Activated naive CD4-positive, alpha-beta T cell treated with anti-CD3 and anti-CD28 coated beads, Interleukin-2, amount 50 U/mL, for 72 hours (primary cell): ENCODE data around the gene TSPAN7. TPM values are rescaled to one million over a fixed set of nuclear protein-coding genes. Genes with fewer than 3 reads are reported as not detected.

ENCODE experiments used
- ATAC-seq, 2 donors: fragments of 150-1000 bp; cut with Tn5 transposase; 2 replicates each; pipeline ENCODE4 v1.10.0; 2021; ENCODE audit warnings: mild to moderate bottlenecking in 2 of 2, moderate library complexity in 2 of 2
- DNase-seq, 2 donors: peaks; one replicate each; pipeline ENCODE4 v3.0.0; 2021 to 2022; ENCODE audit warnings: low spot score in 2 of 2
- H3K27ac Mint-ChIP-seq, 2 donors: one replicate each; pipeline ENCODE4 v1.8.0; 2022; ENCODE audit warnings: mild to moderate bottlenecking in 2 of 2, mixed read lengths in 2 of 2
- H3K36me3 Mint-ChIP-seq, 2 donors: one replicate each; pipeline ENCODE4 v1.8.0; 2022; ENCODE audit warnings: mixed read lengths in 2 of 2
- H3K9me3 Mint-ChIP-seq, 2 donors: one replicate each; pipeline ENCODE4 v1.8.0; 2022; ENCODE audit warnings: mixed read lengths in 2 of 2
- total RNA-seq, 2 donors: library from RNA; stranded (reverse); gene quantifications; one replicate each; pipeline ENCODE4 v1.2.3, GENCODE V29; 2022

Gene TSPAN7
- total RNA-seq, 2 donors from 2014 or later, result 0.93 to 3.2 TPM

DNA sequence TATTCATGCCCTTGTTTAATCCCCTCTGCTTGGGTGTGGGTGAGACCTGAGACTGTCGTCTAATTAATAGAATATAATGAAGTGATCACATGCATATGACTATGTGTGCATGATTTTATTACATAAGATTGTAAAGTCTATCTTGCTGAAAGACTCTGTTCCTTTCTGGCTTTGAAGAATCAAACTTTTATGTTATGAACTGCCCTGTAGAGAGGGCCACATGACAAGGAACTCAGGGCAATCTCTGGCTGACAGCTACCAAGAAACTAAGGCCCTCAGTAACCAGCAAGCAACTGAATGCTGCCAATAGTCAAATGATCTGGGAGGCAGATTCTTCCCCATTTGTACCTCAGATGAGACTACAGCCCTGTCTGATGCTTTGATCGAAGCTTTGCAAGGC lies 13.5 kb downstream of the TSPAN7 start:
- ATAC-seq (no peak), DNase-seq (no peak)
- no peak overlapping the region for H3K27ac Mint-ChIP-seq
- H3K36me3 Mint-ChIP-seq, result no peaks in the 10 kb centered on the region
- H3K9me3 Mint-ChIP-seq, result no peaks in the 10 kb centered on the region

DNA sequence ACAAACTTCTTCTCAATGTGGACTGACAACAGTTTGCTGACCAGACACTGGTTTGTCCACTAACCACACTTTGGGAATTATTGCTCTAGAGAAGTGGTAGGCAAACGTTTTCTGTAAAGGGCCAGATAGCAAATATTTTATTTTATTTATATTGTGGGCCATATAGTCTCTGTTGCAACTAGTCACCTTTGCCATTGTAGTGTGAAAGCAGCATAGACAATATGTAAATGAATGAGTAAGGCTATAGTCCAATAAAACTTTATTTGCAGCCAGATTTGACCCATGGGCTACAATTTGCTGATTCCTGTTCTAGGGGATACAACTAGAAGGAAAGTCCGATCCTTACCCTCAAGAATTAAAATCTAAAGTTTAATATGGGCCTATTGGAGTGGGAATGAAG lies 14.5 kb downstream of the TSPAN7 start:
- DNase-seq (no peak), ATAC-seq (no peak)
- Mint-ChIP-seq H3K9me3 (no peaks in the 10 kb centered on the region), H3K27ac (no peak overlapping the region), H3K36me3 (no peaks in the 10 kb centered on the region)

DNA sequence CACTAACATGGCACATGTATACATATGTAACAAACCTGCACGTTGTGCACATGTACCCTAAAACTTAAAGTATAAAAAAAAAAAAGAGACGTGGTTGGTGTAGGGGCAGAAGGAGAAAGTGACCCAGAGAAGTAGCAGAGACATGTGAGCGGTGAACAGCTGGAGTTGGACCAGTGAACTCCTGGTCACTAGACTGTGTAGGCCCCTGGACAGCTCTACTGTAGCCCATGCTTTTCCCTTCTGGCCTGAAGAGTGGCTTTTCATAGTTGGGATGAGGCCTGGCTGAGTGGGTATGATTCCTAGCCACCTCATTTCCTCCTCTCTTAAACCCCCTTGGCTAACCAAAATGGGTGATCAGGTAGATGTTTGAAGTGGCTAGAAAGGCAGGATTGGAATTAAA lies 16.4 kb downstream of the TSPAN7 start:
- DNase-seq (no peak), ATAC-seq (no peak)
- no peaks in the 10 kb centered on the region for H3K36me3 Mint-ChIP-seq
- H3K9me3 Mint-ChIP-seq, result no peaks in the 10 kb centered on the region
- no peak overlapping the region for H3K27ac Mint-ChIP-seq

DNA sequence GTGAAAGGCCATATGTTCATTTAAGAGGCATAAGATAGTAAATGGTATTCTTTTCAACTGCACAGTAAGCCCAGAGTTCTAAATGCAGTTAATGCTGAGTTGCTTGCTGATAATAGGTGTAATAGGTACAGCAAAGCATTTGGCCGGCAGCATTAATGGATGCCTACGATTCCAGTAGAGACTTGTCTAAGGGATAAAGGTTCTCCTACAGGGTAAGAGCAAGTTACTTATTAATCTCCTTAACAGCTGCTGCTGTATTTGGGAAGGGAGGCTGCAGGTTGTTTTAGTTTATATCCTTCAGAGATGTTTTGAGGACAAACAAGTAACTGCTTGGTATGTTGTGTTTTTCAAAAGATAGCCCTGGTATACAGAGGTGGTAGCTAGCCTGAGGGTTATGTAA lies 16.8 kb downstream of the TSPAN7 start:
- DNase-seq (no peak), ATAC-seq (no peak)
- Mint-ChIP-seq H3K36me3 (no peaks in the 10 kb centered on the region), H3K9me3 (no peaks in the 10 kb centered on the region), H3K27ac (no peak overlapping the region)

DNA sequence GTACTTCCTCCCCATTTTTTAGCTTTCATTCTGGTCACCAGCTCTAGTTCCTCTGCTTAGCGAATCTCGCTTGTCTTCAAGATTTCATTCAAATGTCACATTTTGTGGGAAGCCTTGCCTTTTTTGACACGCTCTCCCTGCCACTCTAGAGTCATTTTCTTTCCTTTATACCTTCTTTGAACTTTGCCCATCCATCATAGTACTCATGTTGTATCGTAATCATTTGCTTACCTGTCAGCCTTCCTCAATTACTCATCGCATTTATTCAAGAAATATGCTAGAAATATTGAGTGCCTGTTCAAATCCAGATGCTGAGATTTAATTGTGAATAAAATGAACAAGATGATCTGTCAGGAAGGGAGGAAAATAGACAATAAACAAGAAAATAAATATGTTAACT lies 21.8 kb downstream of the TSPAN7 start:
- no peak overlapping the region for H3K27ac Mint-ChIP-seq
- DNase-seq (no peak), ATAC-seq (no peak)
- H3K36me3 Mint-ChIP-seq, result no peaks in the 10 kb centered on the region
- H3K9me3 Mint-ChIP-seq, result no peaks in the 10 kb centered on the region

DNA sequence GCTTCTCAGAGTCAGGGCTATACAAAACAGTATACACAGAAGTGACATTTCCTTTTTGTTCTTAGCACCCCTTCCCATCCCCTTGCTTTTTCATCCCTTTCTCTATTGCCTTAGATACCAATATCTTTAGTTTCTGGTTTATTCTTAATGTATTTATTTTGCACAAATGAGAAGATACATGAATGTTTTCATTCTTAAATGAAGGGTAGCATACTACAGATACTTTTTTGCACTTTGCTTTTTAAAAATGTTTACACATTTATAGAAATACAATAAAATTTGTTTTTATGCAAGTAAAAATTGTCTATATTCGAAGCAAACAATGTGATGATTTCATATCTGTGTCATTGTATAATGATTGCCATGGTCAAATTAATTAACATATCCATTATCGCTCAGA lies 33.1 kb downstream of the TSPAN7 start:
- no peaks in the 10 kb centered on the region for H3K36me3 Mint-ChIP-seq
- DNase-seq, result no peak
- ATAC-seq, result no peak
- no peak overlapping the region for H3K27ac Mint-ChIP-seq
- no peaks in the 10 kb centered on the region for H3K9me3 Mint-ChIP-seq

DNA sequence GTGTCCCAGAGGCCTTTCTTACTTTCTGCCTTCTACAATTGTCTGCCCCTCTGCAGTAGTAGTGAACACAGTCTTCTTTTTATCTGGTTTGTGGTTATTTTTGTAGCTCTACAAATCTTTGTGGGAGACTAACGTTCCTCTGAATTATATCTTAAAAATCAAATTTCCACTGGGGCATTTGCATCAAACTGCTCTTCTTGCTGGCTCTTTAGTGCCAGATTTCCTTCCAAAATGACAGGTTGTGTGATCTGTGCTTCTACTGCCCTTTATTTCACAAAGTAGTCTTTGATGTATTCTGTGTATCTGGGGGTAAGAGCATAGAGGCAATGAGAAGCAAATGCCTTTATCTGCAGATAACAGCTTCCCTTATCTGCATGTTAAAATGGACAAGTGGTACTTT lies 34.5 kb downstream of the TSPAN7 start:
- no peaks in the 10 kb centered on the region for H3K9me3 Mint-ChIP-seq

DNA sequence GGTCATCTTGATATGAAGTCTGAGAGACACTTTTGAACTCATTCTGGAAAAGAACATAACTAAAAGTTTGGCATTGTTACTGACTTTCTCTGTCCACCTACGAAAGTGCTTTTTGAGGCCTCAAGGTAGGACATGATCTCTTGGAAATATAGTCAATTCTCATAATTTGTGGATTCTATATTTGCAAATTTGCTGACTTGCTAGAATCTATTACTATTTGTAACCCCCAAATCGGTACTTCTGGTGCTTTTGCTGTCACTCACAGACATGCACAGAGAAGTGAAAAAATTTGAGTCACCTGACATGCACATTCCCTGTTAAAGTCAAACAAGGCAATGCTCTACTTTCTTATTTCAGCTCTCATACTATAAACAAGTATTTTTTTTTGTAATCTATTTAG lies 35.6 kb downstream of the TSPAN7 start:
- no peaks in the 10 kb centered on the region for H3K36me3 Mint-ChIP-seq
- H3K9me3 Mint-ChIP-seq, result no peaks in the 10 kb centered on the region
- DNase-seq, result no peak
- no peak for ATAC-seq
- no peak overlapping the region for H3K27ac Mint-ChIP-seq

More for the DNA sequence above, 34.5 kb downstream of the TSPAN7 start:
- H3K36me3 Mint-ChIP-seq, result no peaks in the 10 kb centered on the region
- no peak for ATAC-seq
- DNase-seq, result no peak
- no peak overlapping the region for H3K27ac Mint-ChIP-seq

DNA sequence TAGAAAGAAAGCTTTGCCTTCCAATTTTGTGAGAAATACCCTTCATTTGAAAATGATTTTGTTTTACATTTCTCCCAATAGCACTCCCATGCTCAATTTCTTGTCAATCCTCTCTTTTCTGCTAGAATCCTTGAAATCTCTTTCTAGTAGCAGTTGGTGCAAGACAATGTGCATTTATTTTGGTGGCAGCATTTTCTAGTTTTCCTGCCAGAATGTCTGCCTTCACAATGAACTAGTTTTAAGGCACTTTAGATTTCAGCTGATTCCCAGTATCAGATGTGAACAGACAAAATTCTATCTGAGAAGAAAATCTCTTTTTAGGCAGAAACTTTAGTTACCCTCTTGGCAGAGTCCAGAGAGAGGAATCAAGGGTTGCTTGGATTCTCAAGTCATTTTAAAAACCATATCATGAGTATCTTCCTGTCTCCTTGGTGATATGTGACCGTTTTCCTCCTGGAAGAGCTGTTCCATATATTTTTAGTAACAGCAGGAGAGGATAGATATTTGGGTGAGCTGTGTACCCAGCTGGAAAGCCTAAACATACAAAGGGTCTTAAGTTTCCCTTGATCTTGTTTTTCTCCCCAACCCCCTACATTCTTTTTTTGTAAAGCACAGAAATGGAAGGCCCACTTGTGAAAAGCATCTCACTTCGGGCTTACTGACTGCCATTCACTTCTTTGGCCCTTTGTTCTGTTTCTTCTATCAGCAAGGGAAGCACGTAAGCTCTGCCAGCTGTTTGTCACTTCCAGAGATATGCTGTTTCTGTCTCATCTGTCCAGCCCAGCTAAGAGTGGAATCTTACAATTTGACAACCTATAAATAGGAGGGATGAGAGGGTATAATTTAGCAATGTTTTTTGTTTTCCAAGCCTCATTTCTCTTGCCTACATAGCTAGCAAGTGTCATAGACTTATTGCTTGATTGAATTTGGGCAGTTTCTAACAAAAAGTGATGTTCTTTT lies 38.7 kb downstream of the TSPAN7 start:
- no peak for DNase-seq
- ATAC-seq, result no peak
- H3K36me3 Mint-ChIP-seq, result no peaks in the 10 kb centered on the region
- H3K9me3 Mint-ChIP-seq, result no peaks in the 10 kb centered on the region
- no peak overlapping the region for H3K27ac Mint-ChIP-seq

DNA sequence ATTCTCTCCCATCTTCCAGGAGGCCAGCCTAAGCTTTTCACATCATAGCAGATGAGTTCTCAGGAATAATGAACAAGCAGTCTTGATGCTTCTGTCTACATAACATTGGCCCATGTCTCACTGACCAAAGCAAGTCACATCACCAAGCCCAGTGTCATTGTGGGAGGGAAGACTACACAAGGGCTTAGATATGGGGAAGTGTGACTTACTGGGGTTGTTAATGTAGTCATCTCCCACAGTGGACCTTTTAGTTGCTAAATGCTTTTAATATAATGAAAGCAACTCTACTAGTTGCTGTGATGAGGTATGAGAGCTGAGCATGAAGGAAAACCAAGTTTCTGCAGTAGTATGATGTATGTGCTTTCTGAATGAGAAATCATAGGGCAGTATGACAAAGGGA lies 40.5 kb downstream of the TSPAN7 start:
- DNase-seq, result no peak

DNA sequence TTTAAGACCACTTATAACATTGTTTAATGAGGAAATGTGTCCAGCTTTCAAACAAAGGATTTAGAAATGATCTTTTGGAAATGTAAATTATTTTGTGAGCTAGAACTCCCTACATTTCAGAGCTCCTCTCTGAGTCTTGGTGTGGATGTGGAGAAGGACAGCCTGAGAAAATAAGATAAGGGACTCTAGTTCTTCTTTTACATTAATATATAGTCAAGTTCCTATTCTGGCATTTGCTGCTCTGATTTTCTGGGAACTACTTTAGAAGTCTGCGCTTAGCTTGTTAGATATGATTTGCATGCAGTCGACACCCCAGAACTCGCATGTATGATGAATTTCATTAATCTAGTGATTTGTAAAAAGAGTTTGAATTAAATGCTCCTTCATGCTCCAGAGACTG lies 45.5 kb downstream of the TSPAN7 start:
- Mint-ChIP-seq H3K36me3 (no peaks in the 10 kb centered on the region), H3K27ac (no peak overlapping the region), H3K9me3 (no peaks in the 10 kb centered on the region)
- DNase-seq (no peak), ATAC-seq (no peak)

More for the DNA sequence above, 40.5 kb downstream of the TSPAN7 start:
- no peaks in the 10 kb centered on the region for H3K9me3 Mint-ChIP-seq
- no peak for ATAC-seq
- H3K27ac Mint-ChIP-seq, result no peak overlapping the region
- H3K36me3 Mint-ChIP-seq, result no peaks in the 10 kb centered on the region

DNA sequence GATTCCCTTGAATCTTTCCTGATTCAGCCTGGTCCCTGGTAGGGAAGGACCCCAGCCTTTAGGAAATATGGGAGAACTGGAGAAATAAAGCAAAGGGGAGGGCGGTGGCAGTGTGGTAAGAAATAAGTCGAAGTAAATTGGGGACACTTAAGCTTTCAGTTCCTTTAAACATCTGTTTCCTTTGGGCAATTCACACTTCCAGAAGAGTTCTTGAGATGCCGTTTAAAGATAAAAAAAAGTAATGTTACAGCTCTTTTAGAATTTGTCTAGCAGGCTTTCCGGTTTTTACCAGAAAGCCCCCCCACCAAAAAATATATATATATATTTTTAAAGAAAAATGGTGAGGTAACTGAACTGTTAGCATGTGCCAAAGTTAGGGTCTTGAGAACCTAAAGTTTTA lies 46.6 kb downstream of the TSPAN7 start:
- no peak overlapping the region for H3K27ac Mint-ChIP-seq
- no peak for ATAC-seq
- no peaks in the 10 kb centered on the region for H3K36me3 Mint-ChIP-seq
- no peaks in the 10 kb centered on the region for H3K9me3 Mint-ChIP-seq
- DNase-seq, result no peak

DNA sequence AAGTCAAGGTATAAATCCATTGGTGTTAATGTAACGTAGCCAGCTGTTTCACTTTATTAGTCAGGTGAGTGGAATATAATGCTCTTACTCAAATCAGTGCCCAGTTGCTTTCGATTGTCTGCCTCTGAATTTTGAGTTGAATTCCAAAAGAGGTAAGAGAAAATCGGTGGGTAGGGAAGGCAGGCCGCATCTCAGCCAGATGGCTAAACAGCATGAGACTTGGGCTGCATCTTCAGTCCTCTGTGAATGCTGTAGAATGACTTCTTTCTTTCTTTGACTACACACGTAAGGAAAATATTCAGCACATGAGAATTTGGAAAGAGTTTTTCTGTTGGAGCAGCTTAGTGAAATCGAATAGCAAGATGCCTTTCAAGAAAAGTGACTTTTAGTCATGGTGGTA lies 49.5 kb downstream of the TSPAN7 start:
- H3K9me3 Mint-ChIP-seq, result no peaks in the 10 kb centered on the region
- ATAC-seq, result no peak
- H3K36me3 Mint-ChIP-seq, result no peaks in the 10 kb centered on the region
- no peak for DNase-seq
- H3K27ac Mint-ChIP-seq, result no peak overlapping the region

DNA sequence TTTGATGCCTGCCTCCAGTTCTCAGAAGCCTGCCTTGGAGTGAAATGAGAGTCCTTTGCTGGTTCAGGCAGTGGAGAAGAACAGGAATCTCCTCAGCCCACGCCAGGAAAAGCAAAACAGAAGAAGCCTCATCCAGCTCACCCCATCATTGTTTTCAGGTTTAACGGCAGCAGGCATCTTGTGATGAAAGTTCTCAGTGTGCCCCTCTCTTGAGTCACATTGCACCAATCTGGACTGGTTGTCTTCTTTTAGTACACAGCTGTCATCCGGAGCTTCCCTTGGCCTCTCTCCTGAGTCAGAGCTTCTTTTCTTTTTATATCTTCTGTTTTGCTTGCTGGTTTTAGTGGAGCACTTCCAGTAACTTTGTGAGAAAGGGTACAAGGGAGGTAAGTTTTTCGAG lies 50.9 kb downstream of the TSPAN7 start:
- ATAC-seq (no peak), DNase-seq (no peak)
- H3K27ac Mint-ChIP-seq, result no peak overlapping the region
- no peaks in the 10 kb centered on the region for H3K36me3 Mint-ChIP-seq
- no peaks in the 10 kb centered on the region for H3K9me3 Mint-ChIP-seq

DNA sequence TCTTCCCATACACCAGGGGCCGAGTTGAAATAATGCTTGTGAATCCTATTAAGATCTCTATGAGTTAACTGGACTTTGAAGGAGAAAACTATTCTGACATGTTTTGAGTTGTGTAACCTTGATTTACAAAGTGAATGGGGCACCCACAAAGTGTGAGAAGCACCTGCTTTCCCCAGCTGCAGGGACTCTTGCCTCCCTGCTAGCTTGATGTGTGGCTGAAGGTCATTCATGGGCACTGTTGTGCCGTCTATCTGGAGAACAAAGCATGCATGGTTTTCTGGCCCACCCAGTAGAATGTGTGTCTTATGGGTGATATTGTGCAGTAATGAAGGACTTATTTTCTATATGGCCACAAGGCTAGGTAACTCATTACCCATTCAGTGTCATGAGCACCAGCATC lies 53.1 kb downstream of the TSPAN7 start:
- Mint-ChIP-seq H3K36me3 (no peaks in the 10 kb centered on the region), H3K27ac (no peak overlapping the region), H3K9me3 (no peaks in the 10 kb centered on the region)
- no peak for DNase-seq
- ATAC-seq, result no peak

DNA sequence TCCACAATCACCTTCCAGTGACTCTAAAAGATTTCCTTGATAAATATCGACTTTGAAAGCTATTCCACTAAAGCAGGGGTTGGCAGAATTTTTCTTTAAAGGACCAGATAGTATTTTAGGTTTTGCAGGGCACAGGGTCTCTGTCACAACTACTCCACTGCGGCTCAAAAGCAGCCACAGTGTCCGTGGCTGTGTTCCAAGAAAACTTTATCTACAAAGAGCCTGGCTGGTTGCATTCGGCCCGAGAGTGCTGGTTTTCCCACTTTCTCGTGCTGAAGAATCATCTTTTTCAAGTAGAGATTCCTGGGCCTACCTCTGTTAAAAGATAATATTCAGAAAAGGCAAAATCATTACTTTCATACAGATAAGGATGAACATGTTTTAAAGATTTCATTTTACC lies 55.6 kb downstream of the TSPAN7 start:
- no peaks in the 10 kb centered on the region for H3K36me3 Mint-ChIP-seq
- ATAC-seq (no peak), DNase-seq (no peak)

DNA sequence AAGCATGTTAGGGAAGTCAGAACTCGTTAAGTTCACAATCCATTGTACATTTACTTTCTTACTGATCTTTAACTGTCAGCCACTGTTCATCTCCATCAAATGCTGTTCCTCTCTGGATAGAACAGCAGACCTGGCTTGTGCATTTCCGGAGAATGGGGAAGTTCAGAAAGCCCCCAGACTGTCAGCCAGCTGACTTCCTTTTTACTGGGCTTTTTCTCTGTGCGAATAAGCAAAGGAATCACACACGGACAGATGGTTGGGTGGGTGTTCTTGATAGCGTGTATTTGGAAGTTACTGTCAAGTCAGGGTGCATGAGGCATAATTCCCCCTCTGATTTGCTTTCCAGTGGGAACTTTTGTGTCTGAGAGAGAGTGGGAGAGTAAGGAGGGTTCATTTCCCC lies 56.8 kb downstream of the TSPAN7 start:
- H3K9me3 Mint-ChIP-seq, result no peaks in the 10 kb centered on the region
- DNase-seq (no peak), ATAC-seq (no peak)
- H3K36me3 Mint-ChIP-seq, result no peaks in the 10 kb centered on the region
- H3K27ac Mint-ChIP-seq, result no peak overlapping the region

More for the DNA sequence above, 55.6 kb downstream of the TSPAN7 start:
- no peaks in the 10 kb centered on the region for H3K9me3 Mint-ChIP-seq
- no peak overlapping the region for H3K27ac Mint-ChIP-seq

DNA sequence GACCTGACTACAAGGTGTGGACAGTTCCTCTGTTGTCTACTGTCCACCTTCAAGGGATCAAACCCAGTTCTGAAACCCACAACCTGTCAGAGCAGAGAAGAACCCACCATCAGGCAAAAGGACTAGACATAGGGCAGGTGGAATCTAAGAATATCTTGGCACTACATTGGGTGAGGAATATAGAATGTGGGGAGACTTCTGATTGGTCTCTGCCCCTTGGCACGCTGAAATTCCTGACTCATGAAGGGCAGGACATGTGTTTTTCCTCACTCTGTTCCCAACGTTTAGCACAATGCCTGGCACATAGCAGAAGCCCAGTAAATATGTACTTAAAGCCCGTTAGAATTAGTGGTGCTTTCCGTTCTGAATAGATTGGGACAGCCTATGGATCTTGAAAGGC lies 59.3 kb downstream of the TSPAN7 start:
- no peak for ATAC-seq

More for the DNA sequence above, 59.3 kb downstream of the TSPAN7 start:
- no peaks in the 10 kb centered on the region for H3K36me3 Mint-ChIP-seq
- H3K27ac Mint-ChIP-seq, result no peak overlapping the region
- DNase-seq, result no peak
- H3K9me3 Mint-ChIP-seq, result no peaks in the 10 kb centered on the region
